Stimulated activated CD8-positive, alpha-beta memory T cell treated with anti-CD3 and anti-CD28 coated beads, Interleukin-15, amount 100 ng/mL, for 24 hours (primary cell): ENCODE measurements around the gene RSRC1.
"Not testable (repeated sequence)": the region's sequence is repeated elsewhere in the genome, so short reads cannot be mapped to it uniquely, and the experiment has no call there.

ENCODE experiments used
- DNase-seq: peaks from one replicate; pipeline ENCODE4 v3.0.0-alpha.2; 2020; ENCODE audit warnings: low read depth

The RSRC1 gene

GRCh38 chr3:158101335-158102241 lies 8.3 kb upstream of the RSRC1 start:
- DNase-seq, result no peak

GRCh38 chr3:158102242-158103080 lies 7.4 kb upstream of the RSRC1 start:
- DNase-seq, result no peak

GRCh38 chr3:158103081-158103886 lies 6.6 kb upstream of the RSRC1 start:
- no peak for DNase-seq

- no peak for DNase-seq
Observed at GRCh38 chr3:158103887-158104327, 6.0 kb upstream of the RSRC1 start.

GRCh38 chr3:158104431-158104921 lies 5.4 kb upstream of the RSRC1 start:
- DNase-seq, result no peak

- no peak for DNase-seq
Observed at GRCh38 chr3:158105119-158105709, 4.7 kb upstream of the RSRC1 start.

GRCh38 chr3:158105710-158106253 lies 4.1 kb upstream of the RSRC1 start:
- DNase-seq, result no peak

- DNase-seq, result no peak
Observed at GRCh38 chr3:158106766-158107471, 3.0 kb upstream of the RSRC1 start.

GRCh38 chr3:158107605-158108444 lies 2.1 kb upstream of the RSRC1 start:
- DNase-seq, result no peak

GRCh38 chr3:158108445-158108985 lies 1.4 kb upstream of the RSRC1 start:
- no peak for DNase-seq

- no peak for DNase-seq
Observed at GRCh38 chr3:158109295-158109803, 540 bp upstream of the RSRC1 start.

- DNase-seq, result no peak
Observed at GRCh38 chr3:158110658-158111018, 749 bp downstream of the RSRC1 start.

- no peak for DNase-seq
Observed at GRCh38 chr3:158111861-158112260, 2.0 kb downstream of the RSRC1 start.

- not testable (repeated sequence) for DNase-seq
Observed at GRCh38 chr3:158113595-158113994, 3.7 kb downstream of the RSRC1 start.

GRCh38 chr3:158120330-158120729 lies 10.4 kb downstream of the RSRC1 start:
- DNase-seq, result no peak

- DNase-seq, result no peak
Observed at GRCh38 chr3:158121295-158121694, 11.4 kb downstream of the RSRC1 start.

GRCh38 chr3:158122721-158123120 lies 12.8 kb downstream of the RSRC1 start:
- not testable (repeated sequence) for DNase-seq

- no peak for DNase-seq
Observed at GRCh38 chr3:158127250-158128219, 17.6 kb downstream of the RSRC1 start.
